RWPE2 (cell line): Measurements from ENCODE around the gene DDX41.
"Not testable (repeated sequence)": the region's sequence is repeated elsewhere in the genome, so short reads cannot be mapped to it uniquely, and the experiment has no call there.

ENCODE experiments used
- ATAC-seq: fragments of 200-7000 bp; cut with Tn5 transposase; 3 replicates; pipeline ENCODE4 v1.9.1; 2021; ENCODE audit warnings: low read depth
- DNase-seq: peaks from one replicate; pipeline ENCODE4 v3.0.0-alpha.2; 2020; ENCODE audit warnings: low spot score
- H3K27ac ChIP-seq: fragments of 450-650 bp; 2 replicates; pipeline ENCODE4 v1.5.1; 2017; ENCODE audit warnings: mild to moderate bottlenecking; ENCODE audit not compliant: poor library complexity, severe bottlenecking
- H3K27me3 ChIP-seq: fragments of 250-450 bp; sonication (Bioruptor Pico); 2 replicates; pipeline ENCODE4 v1.5.1; 2021; ENCODE audit warnings: mild to moderate bottlenecking, moderate library complexity; ENCODE audit not compliant: insufficient read depth, poor library complexity, severe bottlenecking
- H3K36me3 ChIP-seq: fragments of 250-450 bp; sonication (Bioruptor Pico); 2 replicates; pipeline ENCODE4 v1.5.1; 2020; ENCODE audit warnings: low read depth, mild to moderate bottlenecking, moderate library complexity
- H3K4me1 ChIP-seq: fragments of 250-450 bp; sonication (Bioruptor Pico); 2 replicates; pipeline ENCODE4 v1.5.1; 2021; ENCODE audit warnings: mild to moderate bottlenecking, moderate library complexity; ENCODE audit not compliant: insufficient read depth, poor library complexity, severe bottlenecking
- H3K4me3 ChIP-seq: fragments of 250-450 bp; sonication (Bioruptor Pico); 2 replicates; pipeline ENCODE4 v1.5.1; 2021; ENCODE audit warnings: mild to moderate bottlenecking, moderate library complexity; ENCODE audit not compliant: severe bottlenecking
- H3K9me3 ChIP-seq: fragments of 250-450 bp; sonication (Bioruptor Pico); 2 replicates; pipeline ENCODE4 v1.5.1; 2021; ENCODE audit warnings: mild to moderate bottlenecking, moderate library complexity; ENCODE audit not compliant: severe bottlenecking
- TF ChIP-seq, protein P1 (sequence below): fragments of 450-650 bp; IDR thresholded peaks from one replicate; pipeline ENCODE4 v1.5.1; 2017; ENCODE audit warnings: mild to moderate bottlenecking, moderate library complexity; ENCODE audit not compliant: poor library complexity, severe bottlenecking

DDX41 gene

DNA sequence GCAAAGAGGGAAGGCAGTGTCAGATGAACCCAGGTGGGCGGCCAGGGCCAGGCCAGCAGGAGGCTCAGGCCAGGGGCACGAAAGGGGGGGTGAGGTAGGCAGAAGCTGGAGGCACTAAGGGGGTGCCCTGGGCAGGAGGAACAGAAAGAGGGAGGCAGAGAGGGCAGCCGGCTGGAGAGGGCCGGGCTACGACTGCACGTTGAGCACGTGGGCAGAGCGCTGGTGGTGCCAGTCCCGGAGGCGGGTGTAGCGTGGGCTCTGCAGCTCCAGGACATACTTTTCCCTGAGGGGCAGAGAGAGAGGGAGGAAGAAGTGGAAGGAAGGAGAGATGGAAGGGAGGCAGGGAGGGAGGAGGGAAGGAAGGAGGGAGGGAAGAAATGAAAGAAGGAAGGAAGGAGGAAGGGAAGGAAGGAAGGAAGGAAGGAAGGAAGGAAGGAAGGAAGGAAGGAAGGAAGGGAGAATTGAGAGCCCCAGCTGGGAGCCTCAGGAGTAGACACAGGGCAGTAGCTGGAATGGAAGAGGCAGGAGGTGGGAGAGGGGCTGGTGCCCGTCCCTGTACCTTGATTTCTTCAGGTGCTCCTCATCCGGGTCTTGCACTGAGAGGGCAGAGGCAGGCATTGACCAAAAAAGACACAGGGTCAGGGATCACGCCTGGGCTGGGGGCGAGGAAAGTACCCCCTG is 26.3 kb downstream of the DDX41 start:
- ATAC-seq = no peak
- Histone ChIP-seq H3K27me3 (no peaks in the 10 kb centered on the region), H3K27ac (peak overlapping the region; percentile 11), H3K9me3 (no peaks in the 10 kb centered on the region), H3K36me3 (peaks cover 90% of the 10 kb centered on the region), H3K4me1 (peaks cover 18% of the 10 kb centered on the region), H3K4me3 (no peak overlapping the region)
- TF ChIP-seq, protein P1, sequence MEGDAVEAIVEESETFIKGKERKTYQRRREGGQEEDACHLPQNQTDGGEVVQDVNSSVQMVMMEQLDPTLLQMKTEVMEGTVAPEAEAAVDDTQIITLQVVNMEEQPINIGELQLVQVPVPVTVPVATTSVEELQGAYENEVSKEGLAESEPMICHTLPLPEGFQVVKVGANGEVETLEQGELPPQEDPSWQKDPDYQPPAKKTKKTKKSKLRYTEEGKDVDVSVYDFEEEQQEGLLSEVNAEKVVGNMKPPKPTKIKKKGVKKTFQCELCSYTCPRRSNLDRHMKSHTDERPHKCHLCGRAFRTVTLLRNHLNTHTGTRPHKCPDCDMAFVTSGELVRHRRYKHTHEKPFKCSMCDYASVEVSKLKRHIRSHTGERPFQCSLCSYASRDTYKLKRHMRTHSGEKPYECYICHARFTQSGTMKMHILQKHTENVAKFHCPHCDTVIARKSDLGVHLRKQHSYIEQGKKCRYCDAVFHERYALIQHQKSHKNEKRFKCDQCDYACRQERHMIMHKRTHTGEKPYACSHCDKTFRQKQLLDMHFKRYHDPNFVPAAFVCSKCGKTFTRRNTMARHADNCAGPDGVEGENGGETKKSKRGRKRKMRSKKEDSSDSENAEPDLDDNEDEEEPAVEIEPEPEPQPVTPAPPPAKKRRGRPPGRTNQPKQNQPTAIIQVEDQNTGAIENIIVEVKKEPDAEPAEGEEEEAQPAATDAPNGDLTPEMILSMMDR = no peak
- no peak for DNase-seq

DNA sequence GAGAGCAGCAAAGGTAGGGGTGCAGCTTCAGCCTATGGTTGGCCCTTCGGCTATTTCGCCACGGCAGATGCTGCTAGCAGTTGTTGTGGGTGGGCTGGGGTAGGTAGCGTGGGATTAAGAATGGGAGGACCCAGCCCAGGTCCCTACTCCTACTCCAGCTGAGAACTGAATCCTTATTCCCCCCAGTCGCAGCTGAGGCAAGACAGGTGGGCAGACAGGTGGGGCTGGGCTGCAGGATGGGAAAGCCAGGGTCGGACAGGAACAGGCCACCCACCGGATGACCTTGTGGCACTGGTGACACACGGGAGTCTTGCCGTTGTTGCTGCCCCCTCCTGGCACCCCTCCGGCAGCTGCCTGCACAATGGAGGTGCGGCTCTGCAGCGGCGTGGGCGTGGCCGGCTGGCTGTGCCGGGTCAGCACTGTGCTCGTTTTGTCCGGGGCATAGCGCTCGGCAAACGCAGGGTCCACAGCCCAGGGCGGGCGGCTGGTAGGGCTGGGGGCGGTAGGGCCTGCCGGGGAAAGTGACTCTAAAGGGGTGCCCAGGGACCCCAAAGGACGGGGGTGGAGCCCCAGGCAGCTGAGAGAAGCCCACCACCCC is 27.5 kb downstream of the DDX41 start:
- H3K27ac ChIP-seq = no peak overlapping the region
- DNase-seq = no peak
- ATAC-seq = no peak
- H3K36me3 ChIP-seq = peaks cover 82% of the 10 kb centered on the region
- no peaks in the 10 kb centered on the region for H3K9me3 ChIP-seq
- H3K27me3 ChIP-seq = no peaks in the 10 kb centered on the region
- peaks cover 8% of the 10 kb centered on the region for H3K4me1 ChIP-seq
- H3K4me3 ChIP-seq = no peak overlapping the region
- TF ChIP-seq, protein P1 = no peak

DNA sequence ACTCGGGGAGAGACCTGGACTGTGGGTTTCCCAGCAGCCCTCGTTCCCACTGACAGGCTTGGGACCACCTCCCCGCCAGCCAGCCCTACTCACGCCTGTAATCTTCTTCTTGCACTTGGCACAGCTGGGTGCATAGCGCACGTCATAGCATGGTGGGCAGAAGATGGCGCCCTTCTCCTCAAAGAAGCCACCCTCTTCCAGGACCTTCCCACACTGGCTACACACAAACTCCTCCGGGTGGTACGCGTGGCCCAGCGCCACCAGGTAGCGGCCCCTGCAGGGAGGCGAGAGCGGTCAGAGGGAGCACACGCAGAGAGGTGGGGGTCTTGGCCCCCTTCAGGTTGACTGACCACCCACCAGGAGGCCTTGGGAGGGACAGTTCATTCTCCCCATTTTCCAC is 28.8 kb downstream of the DDX41 start:
- peaks cover 80% of the 10 kb centered on the region for H3K36me3 ChIP-seq

DNA sequence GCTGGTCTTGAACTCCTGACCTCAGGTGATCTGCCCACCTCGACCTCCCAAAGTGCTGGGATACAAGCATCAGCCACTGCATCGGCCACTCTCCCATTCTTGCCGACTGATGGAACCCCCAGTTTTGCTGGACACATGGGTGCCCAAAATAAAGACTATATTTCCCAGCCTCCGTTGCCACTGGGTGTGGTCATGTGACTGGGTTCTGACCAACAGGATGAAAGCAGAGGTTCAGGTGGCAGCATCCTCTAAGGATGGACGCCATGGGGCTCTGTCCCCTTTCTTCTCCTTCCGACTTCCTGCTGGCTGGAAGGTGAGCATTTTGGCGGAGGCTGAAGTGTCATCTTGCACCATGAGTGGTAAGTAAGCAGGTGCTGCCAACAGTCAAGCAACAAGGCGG is 29.6 kb downstream of the DDX41 start:
- TF ChIP-seq, protein P1 = no peak
- Histone ChIP-seq H3K4me3 (no peak overlapping the region), H3K9me3 (no peaks in the 10 kb centered on the region), H3K36me3 (peaks cover 72% of the 10 kb centered on the region), H3K27me3 (no peaks in the 10 kb centered on the region), H3K27ac (no peak overlapping the region), H3K4me1 (no peaks in the 10 kb centered on the region)
- no peak for ATAC-seq
- DNase-seq = no peak

More for the DNA sequence above, 28.8 kb downstream of the DDX41 start:
- no peak overlapping the region for H3K4me3 ChIP-seq
- H3K27me3 ChIP-seq = no peaks in the 10 kb centered on the region
- no peak overlapping the region for H3K27ac ChIP-seq
- no peaks in the 10 kb centered on the region for H3K4me1 ChIP-seq
- DNase-seq = no peak
- TF ChIP-seq, protein P1 = peak; percentile 15
- no peaks in the 10 kb centered on the region for H3K9me3 ChIP-seq
- ATAC-seq = no peak

DNA sequence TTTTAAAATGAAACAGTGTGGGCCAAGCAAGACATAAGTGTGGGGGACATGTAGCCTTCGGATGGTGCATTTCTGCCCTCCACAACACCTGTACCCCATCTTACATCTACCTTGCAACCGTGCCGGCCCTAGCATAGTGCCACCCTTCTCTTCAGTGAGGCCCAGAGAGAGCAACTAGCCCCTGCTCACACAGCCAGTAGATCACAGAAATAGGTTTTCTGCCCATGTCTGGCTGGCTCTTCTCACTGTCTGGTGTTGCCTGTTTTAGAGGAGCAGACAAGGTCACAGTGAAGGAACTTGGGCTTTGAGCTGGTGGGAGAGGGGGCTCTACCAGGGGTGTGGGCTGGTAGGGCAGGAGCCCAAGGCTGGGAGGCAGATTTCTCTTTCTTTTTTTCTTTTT is 30.5 kb downstream of the DDX41 start:
- no peaks in the 10 kb centered on the region for H3K9me3 ChIP-seq
- ATAC-seq = no peak
- TF ChIP-seq, protein P1 = no peak
- H3K36me3 ChIP-seq = peaks cover 68% of the 10 kb centered on the region
- DNase-seq = no peak
- no peak overlapping the region for H3K27ac ChIP-seq
- no peak overlapping the region for H3K4me3 ChIP-seq
- no peaks in the 10 kb centered on the region for H3K4me1 ChIP-seq
- H3K27me3 ChIP-seq = no peaks in the 10 kb centered on the region

DNA sequence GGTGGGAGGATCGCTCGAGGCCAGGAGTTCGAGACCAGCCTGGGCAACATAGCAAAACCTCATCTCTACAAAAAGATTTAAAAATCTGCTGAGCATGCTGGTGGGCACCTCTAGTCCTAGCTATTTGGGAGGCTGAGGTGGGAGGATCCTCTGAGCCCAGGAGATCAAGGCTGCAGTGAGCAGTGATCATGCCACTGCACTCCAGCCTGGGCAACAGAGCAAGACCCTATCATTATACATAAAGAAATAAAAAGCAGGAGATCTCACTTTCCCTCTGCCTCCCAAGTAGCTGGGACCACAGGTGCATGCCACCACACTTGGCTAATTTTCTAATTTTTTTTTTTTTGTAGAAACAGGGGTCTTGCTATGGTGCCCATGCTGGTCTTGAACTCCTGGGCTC is 31.0 kb downstream of the DDX41 start:
- H3K4me1 ChIP-seq, H3K4me3 ChIP-seq, H3K27me3 ChIP-seq, H3K9me3 ChIP-seq, H3K27ac ChIP-seq, DNase-seq, ATAC-seq: not testable (repeated sequence)
- peaks cover 63% of the 10 kb centered on the region for H3K36me3 ChIP-seq
